GM08714 (cell line): ENCODE measurements around the gene SHISA2.

Source experiments
- H3K4me3 ChIP-seq: fragments of 200-500 bp; sonication (Bioruptor generic); 2 replicates; pipeline ENCODE4 v1.5.1; 2014; ENCODE audit warnings: mild to moderate bottlenecking, low read length, inconsistent platforms
- ZNF274 ChIP-seq: IDR thresholded peaks from 2 replicates; pipeline ENCODE4 v1.6.1; 2012; ENCODE audit warnings: mild to moderate bottlenecking, low read depth, low read length

Gene SHISA2

GRCh38 chr13:26034018-26034417 is 17.8 kb downstream of the SHISA2 start:
- no peak overlapping the region for H3K4me3 ChIP-seq
- TF ChIP-seq ZNF274 = no peak

DNA sequence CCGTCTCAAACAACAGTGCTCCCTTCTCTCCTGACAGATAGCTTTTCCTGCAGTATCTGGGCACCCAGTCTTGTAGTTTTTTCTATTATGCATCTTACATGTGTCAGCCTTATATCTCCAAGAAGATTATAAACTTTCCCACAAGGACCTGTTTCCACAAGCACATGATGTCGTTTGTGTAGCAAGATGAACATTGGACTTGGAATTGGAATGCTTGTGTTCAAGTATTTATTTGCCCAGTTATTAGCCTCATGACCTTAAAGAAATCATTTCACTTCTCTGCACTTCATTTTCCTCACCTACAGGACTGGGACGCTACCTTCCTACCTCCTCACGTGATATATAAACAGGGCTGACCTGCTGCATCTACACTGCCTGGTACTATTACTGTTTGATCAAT is 21.5 kb downstream of the SHISA2 start:
- no peak overlapping the region for H3K4me3 ChIP-seq

GRCh38 chr13:26029581-26030136 is 22.2 kb downstream of the SHISA2 start:
- no peak for TF ChIP-seq ZNF274
- H3K4me3 ChIP-seq = no peak overlapping the region

More for the DNA sequence above, 21.5 kb downstream of the SHISA2 start:
- no peak for TF ChIP-seq ZNF274

- no peak overlapping the region for H3K4me3 ChIP-seq
- no peak for TF ChIP-seq ZNF274
These were observed 25.6 kb downstream of the SHISA2 start for GRCh38 chr13:26026211-26026610.

GRCh38 chr13:26025771-26026170 is 26.0 kb downstream of the SHISA2 start:
- TF ChIP-seq ZNF274 = no peak
- H3K4me3 ChIP-seq = no peak overlapping the region

- TF ChIP-seq ZNF274 = no peak
- no peak overlapping the region for H3K4me3 ChIP-seq
These were observed 26.6 kb downstream of the SHISA2 start for GRCh38 chr13:26025196-26025595.

- TF ChIP-seq ZNF274 = no peak
- no peak overlapping the region for H3K4me3 ChIP-seq
These were observed 27.3 kb downstream of the SHISA2 start for GRCh38 chr13:26024558-26024957.

GRCh38 chr13:26022538-26023292 is 29.1 kb downstream of the SHISA2 start:
- no peak for TF ChIP-seq ZNF274
- no peak overlapping the region for H3K4me3 ChIP-seq

DNA sequence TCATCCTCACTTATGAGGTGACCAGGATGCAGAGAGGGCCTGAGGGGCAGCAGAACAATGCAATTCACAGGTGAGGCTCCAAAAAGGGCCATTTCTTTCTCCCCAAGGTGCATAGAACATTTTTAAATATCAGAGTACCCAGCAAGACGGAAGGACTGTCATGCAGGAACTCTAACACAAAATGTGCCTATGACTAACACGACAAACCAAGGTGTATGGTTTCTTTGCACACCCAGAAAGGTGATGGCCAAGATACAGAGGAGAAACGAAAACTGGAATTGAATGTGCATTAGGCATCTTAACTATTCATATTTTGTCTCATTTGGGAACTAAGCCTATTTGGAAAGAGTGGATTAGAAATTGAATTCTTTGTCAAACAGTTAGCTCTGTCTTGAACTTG is 29.9 kb downstream of the SHISA2 start:
- H3K4me3 ChIP-seq = no peak overlapping the region
- TF ChIP-seq ZNF274 = no peak

DNA sequence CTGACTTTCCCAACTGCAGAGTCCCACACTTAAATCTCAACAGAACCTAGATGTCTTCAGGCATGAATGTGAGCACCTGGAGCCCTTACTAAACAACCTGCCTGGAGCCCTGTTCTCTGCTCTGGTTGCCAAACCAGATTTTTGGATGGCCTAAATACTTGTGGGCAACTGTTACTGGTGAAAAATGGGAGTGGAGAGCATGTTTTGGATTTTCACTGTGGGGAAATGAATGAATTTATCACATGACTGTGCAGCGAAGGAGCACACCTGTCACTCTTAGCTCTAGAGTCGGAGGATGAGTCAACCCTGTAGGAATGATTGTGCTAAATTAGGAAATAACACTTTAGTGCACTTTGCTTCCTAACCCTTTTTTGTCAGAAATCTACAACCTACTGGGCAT is 30.3 kb downstream of the SHISA2 start:
- no peak overlapping the region for H3K4me3 ChIP-seq

DNA sequence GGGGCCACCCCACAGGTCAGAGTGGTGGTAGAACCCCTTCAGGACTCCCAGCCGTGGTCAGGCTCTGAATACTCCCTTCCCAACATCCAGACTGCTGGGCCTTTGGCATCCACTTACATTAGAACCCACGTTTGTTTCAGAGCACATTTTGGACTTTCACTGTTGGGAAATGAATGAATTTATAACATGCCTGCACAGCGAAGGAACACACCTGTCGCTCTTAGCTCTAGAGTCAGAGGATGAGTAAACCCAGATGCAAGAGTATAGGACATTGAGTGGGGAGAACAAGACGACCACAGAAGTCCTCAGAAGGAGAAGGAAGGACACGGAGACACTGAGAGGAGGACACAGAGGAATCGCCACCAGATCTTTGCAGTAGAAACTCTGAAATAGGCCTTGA is 30.9 kb downstream of the SHISA2 start:
- TF ChIP-seq ZNF274 = no peak
- no peak overlapping the region for H3K4me3 ChIP-seq

More for the DNA sequence above, 30.3 kb downstream of the SHISA2 start:
- no peak for TF ChIP-seq ZNF274

GRCh38 chr13:26019881-26020870 is 31.6 kb downstream of the SHISA2 start:
- TF ChIP-seq ZNF274 = no peak
- no peak overlapping the region for H3K4me3 ChIP-seq

GRCh38 chr13:26019251-26019650 is 32.6 kb downstream of the SHISA2 start:
- no peak for TF ChIP-seq ZNF274
- no peak overlapping the region for H3K4me3 ChIP-seq

DNA sequence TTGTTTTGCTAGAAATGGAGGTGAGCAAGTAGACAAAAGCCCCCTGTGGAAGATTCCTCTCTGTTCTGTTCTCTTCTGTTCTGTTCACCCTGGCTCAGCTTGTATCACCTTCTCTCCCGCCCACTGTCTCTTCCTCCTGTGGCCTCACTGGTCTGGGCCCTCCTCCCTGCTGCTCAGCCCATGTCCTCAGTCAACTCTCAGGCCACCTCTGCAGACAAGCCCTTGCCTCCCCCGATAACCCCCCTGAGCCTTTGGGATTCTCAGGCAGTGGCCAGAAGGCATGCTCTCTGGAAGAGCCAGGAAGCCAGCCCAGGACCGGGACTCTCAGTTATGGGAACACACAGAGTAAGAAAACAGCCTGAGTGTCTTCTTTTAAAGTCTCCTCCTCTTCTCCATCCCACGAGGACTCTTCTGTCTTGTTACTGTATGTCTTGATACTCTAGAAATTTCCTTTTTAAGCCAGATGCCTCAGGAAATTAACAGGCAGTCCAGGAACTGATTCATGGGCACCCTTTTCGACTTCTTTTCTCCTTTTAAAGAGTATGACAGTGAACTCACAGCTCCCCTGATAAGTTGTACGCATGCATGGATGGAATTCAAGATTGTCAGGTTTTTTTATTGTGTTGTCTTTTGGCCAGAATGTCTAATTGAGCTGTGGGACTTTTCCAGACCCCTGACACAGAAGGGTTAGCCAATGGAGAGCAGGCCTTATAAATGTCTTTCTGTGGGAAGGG is 33.7 kb downstream of the SHISA2 start:
- no peak for TF ChIP-seq ZNF274
- H3K4me3 ChIP-seq = no peak overlapping the region
